HG02610 (cell line): ENCODE measurements around the gene CD8A.
"Not testable (repeated sequence)": the region's sequence is repeated elsewhere in the genome, so short reads cannot be mapped to it uniquely, and the experiment has no call there.

Source experiments
- ATAC-seq: cut with Tn5 transposase; IDR thresholded peaks from one replicate; pipeline ENCODE4 v1.9.1; 2021; ENCODE audit warnings: mild to moderate bottlenecking, moderate library complexity; ENCODE audit not compliant: unreplicated experiment

The CD8A gene

DNA sequence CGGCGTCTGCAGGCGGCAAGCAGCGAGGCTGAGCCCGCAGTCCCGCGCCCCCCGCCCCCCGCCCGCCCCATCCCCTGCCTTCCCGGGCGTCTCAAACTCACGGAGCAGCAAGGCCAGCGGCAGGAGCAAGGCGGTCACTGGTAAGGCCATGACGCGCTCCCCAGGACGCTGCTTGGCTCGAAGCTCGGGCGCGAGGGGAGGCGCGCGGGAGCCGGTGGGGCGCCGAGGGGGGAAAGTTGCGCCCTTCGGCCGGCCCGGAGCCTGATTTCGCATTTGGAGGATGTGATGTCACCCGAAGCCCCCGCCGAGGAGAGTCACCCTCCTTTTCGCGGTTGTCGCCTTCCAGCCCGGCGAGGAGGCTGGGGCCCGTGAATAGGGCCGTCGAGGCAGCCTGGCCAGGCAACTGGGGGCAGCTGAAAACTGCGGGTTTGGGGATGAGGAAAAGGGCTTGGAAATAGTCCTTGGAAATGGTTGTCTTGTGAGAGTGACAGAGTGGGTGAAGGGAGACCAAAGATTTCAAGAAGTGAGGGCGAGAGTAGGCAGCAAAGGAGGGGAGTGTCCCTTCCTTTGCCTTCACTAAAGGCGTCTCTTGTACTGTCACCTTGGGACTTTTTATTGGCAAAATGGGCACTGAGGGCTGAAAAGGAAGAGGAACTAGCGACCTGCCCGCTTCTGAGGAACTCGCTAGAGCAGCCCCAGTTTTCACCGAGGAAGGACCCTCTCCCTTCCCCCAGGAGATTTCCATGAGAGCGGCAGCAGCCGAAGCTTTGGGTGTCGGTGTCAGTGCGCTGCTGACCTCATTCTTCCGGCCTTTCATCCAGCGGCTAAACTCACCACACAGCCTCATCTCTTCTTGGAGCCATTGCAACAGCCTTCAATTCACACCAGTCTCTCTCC lies at the start of gene CD8A:
TSS of gene CD8A (minus strand) at position 238 of the 897 bp plus-strand sequence. CDS start at position 150, 88 bp downstream.
- no peak for ATAC-seq

DNA sequence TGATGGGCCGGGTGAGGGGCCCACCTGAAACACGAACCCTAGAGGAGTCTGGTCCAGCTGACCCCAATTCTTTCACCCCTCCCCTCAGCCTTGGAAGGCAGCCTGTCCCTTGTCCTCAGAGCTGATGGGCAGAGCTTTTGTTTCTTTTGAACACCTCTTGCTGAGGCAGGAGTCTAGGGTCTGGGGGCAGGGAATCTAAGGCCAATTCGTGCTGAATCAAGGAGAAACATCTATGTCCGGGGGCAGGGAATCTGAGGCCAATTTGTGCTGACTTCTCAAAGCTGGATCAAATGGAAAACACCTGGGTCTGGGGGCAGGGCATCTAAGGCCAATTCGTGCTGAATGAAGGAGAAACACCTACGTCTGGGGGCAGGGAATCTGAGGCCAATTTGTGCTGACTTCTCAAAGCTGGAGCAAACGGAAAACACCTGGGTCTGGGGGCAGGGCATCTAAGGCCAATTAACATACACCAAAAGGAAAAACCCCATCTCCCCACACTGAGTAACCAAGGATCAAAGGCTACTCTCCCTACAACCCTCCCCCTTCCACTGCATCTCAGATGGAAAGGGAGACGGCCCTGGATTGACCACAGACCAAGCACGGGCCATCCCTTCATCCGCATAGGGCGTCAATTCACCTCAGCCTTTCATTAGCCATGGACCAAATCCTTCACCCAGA lies 49.3 kb upstream of the CD8A start:
- not testable (repeated sequence) for ATAC-seq

DNA sequence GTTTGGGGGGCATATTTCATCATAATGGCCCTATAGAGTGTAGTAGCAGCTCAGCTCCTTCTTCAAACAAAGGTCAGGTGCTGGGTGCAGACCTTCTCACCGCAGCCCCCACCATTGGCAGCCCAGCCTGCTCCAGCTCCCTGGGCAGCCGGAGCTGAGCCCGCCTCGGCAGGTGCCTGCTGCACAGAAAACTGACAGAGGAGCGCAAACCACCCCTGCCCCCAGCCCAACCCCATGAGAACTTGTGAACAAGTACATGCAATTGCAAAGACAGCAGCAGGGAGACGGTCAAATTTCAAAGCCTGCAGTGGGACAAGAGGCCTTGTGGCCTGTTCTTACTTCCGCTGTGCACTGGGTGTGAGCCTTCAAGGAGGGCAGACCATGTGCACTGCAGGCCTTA lies 48.7 kb upstream of the CD8A start:
- not testable (repeated sequence) for ATAC-seq

DNA sequence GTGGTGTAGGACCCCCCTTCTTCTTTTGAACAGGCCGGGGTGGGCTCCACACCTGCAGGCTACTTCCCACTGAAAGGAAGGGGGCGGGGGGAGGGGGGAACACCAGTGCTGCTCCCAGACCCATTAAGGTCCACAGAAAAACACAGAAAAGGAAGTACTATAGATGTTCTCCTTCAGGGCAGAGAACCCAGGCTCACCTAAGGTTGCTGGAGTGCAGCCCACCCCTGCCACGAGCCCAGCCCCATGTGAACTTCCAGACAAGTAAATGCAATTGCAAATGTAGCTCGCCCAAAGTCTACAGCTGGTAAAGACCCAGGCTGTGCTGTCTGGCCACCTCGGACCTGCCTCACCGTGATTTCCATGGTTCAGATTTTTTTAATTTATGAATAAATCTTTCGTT lies 47.0 kb upstream of the CD8A start:
- not testable (repeated sequence) for ATAC-seq

- not testable (repeated sequence) for ATAC-seq
These were observed 46.4 kb upstream of the CD8A start for GRCh38 chr2:86836915-86837695.

DNA sequence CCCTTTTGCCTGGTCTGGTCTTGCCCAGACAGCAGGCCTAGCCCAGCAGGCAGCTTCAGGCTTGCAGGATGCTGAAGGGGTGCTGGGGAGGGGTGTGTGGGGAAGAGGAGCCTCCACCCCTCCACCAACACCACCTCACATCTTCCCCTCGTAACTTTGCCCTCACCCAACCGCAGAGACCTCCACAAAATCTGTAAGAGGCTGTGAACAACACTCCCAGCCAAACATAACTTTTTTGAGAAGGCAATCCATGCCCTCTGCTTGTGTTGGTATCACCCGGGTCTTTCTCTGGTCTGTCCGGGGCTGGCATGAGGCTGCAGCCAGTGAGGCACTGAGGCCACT lies 44.8 kb upstream of the CD8A start:
- ATAC-seq, result not testable (repeated sequence)

DNA sequence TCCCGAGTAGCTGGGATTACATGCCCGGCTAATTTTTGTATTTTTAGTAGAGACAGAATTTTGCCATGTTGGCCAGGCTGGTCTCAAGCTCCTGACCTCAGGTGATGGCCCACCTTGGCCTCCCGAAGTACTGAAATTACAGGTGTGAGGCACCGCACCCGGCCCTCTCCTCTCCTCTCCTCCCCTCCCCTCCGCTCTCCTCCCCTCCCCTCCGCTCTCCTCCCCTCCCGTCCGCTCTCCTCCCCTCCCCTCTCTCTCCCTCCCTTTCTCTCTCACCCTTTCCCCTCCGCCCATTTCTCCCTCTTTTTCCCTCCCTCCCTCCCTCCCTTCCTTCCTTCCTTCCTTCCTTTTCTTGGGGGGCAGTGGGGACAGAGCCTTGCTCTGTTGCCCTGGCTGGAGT lies 42.6 kb upstream of the CD8A start:
- ATAC-seq, result no peak

- no peak for ATAC-seq
These were observed 41.8 kb upstream of the CD8A start for GRCh38 chr2:86832334-86833096.

- ATAC-seq, result no peak
These were observed 40.8 kb upstream of the CD8A start for GRCh38 chr2:86831537-86831936.

DNA sequence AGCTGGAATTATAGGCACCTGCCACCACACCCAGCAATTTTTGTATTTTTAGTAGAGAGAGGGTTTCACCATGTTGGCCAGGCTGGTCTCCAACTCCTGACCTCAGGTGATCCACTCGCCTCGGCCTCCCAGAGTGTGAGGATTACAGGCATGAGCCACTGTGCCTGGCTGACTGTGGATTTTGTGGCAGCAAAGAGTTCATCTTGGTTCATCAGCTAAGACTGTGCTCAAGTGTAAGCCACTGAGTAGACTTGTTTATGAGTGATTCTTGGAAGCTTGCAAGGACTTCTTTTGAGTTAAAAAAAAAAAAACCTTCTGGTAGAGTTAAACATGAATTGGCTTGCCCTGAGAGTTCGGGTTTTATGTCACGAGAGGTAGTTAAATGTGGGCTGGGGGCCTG lies 36.2 kb upstream of the CD8A start:
- no peak for ATAC-seq

- no peak for ATAC-seq
These were observed 35.1 kb upstream of the CD8A start for GRCh38 chr2:86825693-86826381.

GRCh38 chr2:86825036-86825692 lies 34.5 kb upstream of the CD8A start:
- ATAC-seq, result no peak

DNA sequence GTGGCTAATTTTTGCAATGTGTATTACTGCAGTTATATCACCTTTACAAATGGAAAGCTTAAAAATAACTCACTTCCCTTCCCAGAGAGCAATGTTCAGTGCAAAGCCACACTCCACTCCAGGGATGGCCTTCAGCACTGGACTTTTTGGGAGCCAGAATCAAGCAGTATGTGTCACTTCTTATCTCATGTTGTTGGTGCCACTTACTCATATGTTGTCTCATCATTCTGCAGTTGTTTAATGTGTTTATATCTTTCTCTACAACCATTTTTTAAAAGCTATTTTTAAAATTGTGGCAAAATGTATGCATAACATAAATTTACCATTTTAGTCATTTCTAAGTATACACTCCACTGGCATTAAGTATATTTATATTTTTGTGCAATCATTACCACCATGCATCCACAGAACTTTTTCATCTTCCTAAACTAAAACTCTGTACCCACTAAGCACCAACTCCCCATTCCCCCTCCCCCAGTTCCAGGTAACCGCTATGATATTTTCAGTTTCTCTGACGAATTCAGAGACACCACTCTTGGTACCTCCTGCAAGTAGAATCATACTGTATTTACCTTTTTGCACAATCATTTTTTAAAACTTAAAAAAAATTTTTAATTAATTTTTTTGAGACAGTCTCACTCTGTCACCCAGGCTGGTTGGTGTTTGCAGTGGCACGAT lies 32.1 kb upstream of the CD8A start:
- ATAC-seq, result no peak

GRCh38 chr2:86821842-86822241 lies 31.1 kb upstream of the CD8A start:
- no peak for ATAC-seq

GRCh38 chr2:86821306-86821705 lies 30.6 kb upstream of the CD8A start:
- ATAC-seq, result no peak

DNA sequence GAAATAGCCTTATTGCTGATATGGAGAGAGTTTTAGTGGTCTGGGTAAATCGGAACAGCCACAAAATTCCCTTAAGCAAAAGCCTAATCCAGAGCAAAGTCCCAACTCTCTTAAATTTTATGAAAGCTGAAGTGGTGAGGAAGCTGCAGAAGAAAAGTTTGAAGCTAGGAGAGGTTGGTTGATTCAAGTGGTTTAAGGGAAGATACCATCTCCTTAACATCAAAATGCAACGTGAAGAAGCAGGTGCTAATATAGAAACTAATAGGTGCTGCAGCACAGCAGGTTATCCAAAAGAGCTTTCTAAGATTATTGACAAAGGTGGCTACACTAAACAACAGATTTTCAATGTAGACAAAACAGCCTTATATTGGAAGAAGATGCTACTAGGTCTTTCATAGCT lies 28.2 kb upstream of the CD8A start:
- ATAC-seq, result no peak

DNA sequence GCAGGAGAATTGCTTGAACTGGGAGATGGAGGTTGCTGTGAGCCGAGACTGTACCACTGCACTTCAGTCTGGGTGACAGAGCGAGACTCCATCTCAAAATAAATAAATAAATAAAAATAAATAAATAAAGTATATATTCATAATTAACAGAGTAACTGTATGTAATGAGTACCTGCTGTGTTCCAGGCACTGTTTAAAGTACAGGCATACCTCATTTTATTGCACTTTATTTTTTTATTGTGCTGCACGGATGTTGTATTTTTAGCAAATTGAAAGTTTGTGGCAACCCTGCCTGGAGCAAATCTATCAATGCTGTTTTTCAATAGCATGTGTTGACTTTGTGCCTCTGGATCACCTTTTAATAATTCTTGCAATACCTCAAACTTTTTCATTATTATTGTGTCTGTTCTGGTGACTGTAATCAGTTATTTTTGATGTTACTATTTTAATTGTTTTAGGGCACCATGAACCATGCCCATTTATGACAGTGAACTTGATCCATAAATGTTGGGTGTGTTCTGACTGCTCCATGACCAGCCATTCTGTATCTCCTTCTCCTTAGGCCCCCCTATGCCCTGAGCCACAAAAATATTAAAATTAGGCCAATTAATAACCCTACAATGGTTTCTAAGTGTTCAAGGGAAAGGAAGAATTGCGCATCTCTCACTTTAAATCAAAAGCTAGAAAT lies 27.5 kb upstream of the CD8A start:
- no peak for ATAC-seq

- ATAC-seq, result no peak
These were observed 24.9 kb upstream of the CD8A start for GRCh38 chr2:86815611-86816010.
